ENCODE results near the gene RHBG.

RHBG gene

DNA sequence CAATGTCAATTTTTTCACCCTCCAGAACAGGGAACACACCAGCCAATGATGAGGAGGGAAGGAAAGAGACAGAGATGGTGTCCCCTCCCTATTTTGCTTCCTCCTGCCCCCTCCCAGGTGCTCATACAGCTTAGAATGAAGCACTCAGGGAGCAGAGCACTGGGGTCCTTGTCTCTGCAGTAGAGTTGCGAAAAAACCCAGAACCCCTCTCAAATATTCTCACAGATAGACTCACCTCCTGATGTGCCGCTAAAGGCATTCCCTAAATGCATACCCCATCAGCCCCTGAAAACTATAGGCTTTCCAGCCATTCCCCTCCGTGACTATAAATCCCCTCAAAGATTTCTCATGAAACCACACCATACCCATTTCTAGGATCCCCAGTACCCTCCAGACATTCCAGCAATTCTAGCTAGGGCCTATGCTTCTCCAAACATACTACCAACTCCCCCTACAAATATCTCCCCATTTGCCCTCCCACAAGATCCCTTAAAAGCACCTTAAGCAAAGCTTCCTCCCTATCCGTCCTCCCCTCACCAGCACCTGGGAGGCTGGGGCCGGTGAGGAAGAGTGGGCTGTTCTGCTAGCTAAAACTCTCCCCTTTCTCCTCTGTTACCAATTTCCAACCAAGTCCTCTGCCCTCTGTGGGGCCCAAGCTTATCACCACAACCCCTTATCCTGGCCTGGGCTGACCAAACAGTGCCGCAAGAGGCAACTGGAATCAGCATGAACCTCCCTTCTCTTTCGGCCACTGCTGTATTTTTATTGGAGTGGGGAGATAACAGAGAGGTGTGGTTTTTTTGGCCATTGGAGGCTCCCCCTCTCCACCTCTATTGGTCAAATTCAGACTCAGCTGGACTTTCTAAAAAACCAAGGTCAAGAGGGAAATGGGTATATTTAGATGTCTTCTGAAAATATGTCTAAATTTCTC, 54.7 kb downstream of the RHBG start:
- Histone ChIP-seq H3K27me3 (ENCODE audit: low read depth) (peaks cover 89% of the 10 kb centered on the region), H3K4me3 (no peak overlapping the region), H3K36me3 (replicated peaks) (no peaks in the 10 kb centered on the region), H3K4me1 (peaks cover 7% of the 10 kb centered on the region; the same call in 1 of the 2 replicates), H3K9me3 (no peaks in the 10 kb centered on the region)
- in situ Hi-C loops (cut with MboI; ENCODE audit: low sequenced_read_pairs), result no loop called here
- no peak for DNase-seq (ENCODE audit: low spot score in 2 of 2)

GRCh38 chr1:156424806-156425432, 55.9 kb downstream of the RHBG start:
- peaks cover 7% of the 10 kb centered on the region; the same call in 1 of the 2 replicates for H3K4me1 ChIP-seq
- H3K27me3 ChIP-seq (ENCODE audit: low read depth), result peaks cover 100% of the 10 kb centered on the region
- in situ Hi-C loops (cut with MboI; ENCODE audit: low sequenced_read_pairs), result no loop called here
- no peaks in the 10 kb centered on the region for H3K36me3 ChIP-seq (replicated peaks)
- H3K4me3 ChIP-seq, result no peak overlapping the region
- no peaks in the 10 kb centered on the region for H3K9me3 ChIP-seq
- no peak for DNase-seq (ENCODE audit: low spot score in 2 of 2)

- Histone ChIP-seq H3K4me3 (no peak overlapping the region), H3K27me3 (ENCODE audit: low read depth) (peaks cover 98% of the 10 kb centered on the region), H3K36me3 (replicated peaks) (no peaks in the 10 kb centered on the region), H3K9me3 (no peaks in the 10 kb centered on the region), H3K4me1 (peaks cover 6% of the 10 kb centered on the region; the same call in 1 of the 2 replicates)
- no peak for DNase-seq (ENCODE audit: low spot score in 2 of 2)
- in situ Hi-C loops (cut with MboI; ENCODE audit: low sequenced_read_pairs), result no loop called here
These were observed 56.9 kb downstream of the RHBG start for GRCh38 chr1:156425943-156426342.

DNA sequence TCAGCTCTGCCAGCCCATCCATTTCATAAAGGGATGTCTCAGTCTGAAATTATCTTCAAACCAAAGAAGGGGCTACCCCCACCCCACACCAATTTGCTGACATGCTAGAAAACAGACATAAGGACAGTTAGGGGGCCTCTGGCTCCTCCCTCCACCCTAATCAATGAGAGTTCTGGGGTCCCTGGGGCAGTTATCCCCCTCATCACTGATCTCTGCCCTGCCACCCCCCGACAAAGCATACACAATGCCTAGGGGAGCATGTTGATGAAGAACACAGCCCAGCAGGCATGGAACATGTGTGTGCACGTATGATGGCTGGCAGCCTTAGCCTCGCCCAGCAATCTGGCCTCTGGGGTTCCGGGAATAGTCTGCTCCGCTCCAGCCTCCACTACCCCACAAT, 58.9 kb downstream of the RHBG start:
- H3K4me3 ChIP-seq, result no peak overlapping the region
- no peaks in the 10 kb centered on the region for H3K4me1 ChIP-seq
- no peaks in the 10 kb centered on the region for H3K9me3 ChIP-seq
- no peak for DNase-seq (ENCODE audit: low spot score in 2 of 2)
- H3K36me3 ChIP-seq (replicated peaks), result no peaks in the 10 kb centered on the region
- peaks cover 96% of the 10 kb centered on the region for H3K27me3 ChIP-seq (ENCODE audit: low read depth)
- in situ Hi-C loops (cut with MboI; ENCODE audit: low sequenced_read_pairs), result no loop called here

DNA sequence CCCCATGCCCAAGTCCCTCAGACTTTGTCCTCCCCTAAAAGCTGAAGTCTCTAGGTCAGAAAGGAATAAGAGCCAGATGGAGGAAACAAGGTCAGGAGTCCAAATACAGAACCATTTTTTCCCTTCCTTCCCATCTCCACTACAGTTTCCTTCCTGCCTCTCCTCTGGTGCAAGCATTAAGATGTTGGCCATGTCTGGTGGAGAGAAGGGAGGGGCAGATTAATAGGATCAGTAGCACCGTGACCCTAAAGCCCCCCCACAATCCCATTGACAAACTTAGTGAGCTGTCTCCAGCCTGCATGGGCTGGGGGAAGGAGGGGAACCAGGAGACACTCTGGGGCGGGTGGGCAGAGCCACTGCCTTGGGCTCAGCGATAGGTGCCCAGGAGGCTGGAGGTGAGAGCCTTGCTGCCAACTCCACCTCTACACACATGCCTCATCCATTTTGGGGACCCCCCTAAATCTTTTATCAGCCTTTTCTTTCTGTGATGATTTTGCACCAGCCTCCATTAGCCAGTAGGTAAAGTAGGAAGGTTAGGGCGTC, 59.8 kb downstream of the RHBG start:
- Histone ChIP-seq H3K4me3 (no peak overlapping the region), H3K36me3 (replicated peaks) (no peaks in the 10 kb centered on the region), H3K27me3 (ENCODE audit: low read depth) (peaks cover 96% of the 10 kb centered on the region), H3K9me3 (no peaks in the 10 kb centered on the region), H3K4me1 (no peaks in the 10 kb centered on the region)
- DNase-seq (ENCODE audit: low spot score in 2 of 2), result no peak
- in situ Hi-C loops (cut with MboI; ENCODE audit: low sequenced_read_pairs), result no loop called here

DNA sequence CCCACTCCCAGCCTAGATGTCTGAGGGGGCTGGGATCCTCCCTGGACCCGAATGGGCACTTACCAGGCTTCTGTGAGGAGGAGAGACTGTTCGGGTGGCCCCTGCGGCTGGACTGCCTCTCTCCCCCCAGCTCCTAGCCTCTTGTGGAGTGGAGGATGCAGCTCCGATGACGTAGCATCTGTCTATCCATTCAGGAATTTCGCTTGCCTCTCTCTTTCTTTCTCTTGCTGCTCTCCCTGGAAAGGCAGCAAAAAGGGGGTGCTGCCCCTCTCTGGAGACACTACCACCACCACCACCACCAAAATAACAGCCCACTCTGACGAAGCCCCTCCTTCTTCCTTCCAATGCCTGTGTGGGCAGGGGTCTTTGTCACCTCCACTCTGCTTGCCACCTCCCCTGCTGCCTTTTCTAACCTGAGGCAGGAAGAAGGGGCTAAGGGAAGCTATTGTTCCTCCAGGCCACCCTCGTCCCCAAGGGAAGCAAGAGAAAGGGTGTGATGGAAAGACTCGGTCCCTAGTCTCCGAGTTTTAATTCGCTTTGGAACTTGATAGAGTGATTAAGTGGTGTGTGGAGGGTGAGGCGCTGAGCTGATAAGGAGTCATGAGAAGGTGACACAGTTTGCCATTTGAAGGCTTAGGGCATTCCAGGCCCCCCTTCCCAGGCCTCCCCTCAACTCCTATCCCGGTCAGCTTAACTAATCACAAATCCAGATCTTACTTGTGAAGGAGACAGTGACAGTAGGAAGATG, 60.5 kb downstream of the RHBG start:
- in situ Hi-C loops (cut with MboI; ENCODE audit: low sequenced_read_pairs), result no loop called here
- Histone ChIP-seq H3K36me3 (replicated peaks) (no peaks in the 10 kb centered on the region), H3K9me3 (no peaks in the 10 kb centered on the region), H3K27me3 (ENCODE audit: low read depth) (peaks cover 96% of the 10 kb centered on the region), H3K4me3 (no peak overlapping the region), H3K4me1 (no peaks in the 10 kb centered on the region)
- no peak for DNase-seq (ENCODE audit: low spot score in 2 of 2)

- H3K4me3 ChIP-seq, result no peak overlapping the region
- peaks cover 96% of the 10 kb centered on the region for H3K27me3 ChIP-seq (ENCODE audit: low read depth)
- in situ Hi-C loops (cut with MboI; ENCODE audit: low sequenced_read_pairs), result no loop called here
- no peak for DNase-seq (ENCODE audit: low spot score in 2 of 2)
- no peaks in the 10 kb centered on the region for H3K9me3 ChIP-seq
- no peaks in the 10 kb centered on the region for H3K36me3 ChIP-seq (replicated peaks)
- no peaks in the 10 kb centered on the region for H3K4me1 ChIP-seq
These were observed 61.3 kb downstream of the RHBG start for GRCh38 chr1:156430303-156430702.

- no peaks in the 10 kb centered on the region for H3K9me3 ChIP-seq
- DNase-seq (ENCODE audit: low spot score in 2 of 2), result no peak
- in situ Hi-C loops (cut with MboI; ENCODE audit: low sequenced_read_pairs), result no loop called here
- no peaks in the 10 kb centered on the region for H3K4me1 ChIP-seq
- no peak overlapping the region for H3K4me3 ChIP-seq
- peaks cover 96% of the 10 kb centered on the region for H3K27me3 ChIP-seq (ENCODE audit: low read depth)
- no peaks in the 10 kb centered on the region for H3K36me3 ChIP-seq (replicated peaks)
These were observed 61.9 kb downstream of the RHBG start for GRCh38 chr1:156430866-156431265.

- in situ Hi-C loops (cut with MboI; ENCODE audit: low sequenced_read_pairs), result no loop called here
- H3K4me1 ChIP-seq, result no peaks in the 10 kb centered on the region
- H3K27me3 ChIP-seq (ENCODE audit: low read depth), result peaks cover 95% of the 10 kb centered on the region
These were observed 62.4 kb downstream of the RHBG start for GRCh38 chr1:156431366-156431765.

DNA sequence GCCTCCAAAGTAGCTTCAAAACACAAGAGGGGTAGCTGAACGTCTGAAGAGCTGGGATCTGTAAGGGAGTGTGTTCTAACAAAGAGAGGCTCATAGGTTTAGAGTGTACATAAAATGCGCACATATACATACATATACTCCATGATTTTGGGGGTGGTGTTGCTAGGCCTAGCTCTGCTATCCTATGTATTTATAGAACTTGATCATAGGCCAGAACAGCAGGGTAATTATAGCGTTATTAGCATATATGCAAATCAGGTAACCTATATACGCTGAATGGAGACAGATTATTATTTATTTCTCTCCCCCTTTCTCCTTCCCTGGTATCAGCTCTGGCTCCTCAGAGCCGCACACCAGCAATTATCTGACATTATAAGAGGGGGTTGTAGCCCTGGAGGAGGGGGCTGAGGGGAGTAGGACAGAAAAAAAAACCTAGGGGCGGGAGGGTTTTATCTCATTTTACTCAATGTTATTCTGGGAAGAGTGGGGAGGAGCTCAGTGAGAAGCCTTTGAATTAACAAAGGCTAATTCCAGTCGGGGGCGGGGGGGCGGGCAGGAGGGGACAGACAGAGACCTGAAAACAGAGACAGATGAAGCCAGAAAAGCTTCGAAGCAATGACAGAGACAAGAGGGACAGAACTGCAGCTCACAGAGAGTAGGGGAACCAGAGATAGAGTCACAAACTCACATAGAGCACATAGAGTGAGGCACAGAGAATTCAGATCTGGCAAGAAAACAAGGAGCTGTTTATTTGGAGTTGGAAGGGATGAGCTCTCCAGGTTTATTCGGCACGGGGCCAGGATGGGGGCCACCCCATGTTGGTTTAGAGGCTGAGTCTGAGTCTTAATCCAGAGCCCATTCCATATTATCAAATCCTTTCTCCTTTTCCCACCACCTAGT, 63.0 kb downstream of the RHBG start:
- no peaks in the 10 kb centered on the region for H3K9me3 ChIP-seq
- peaks cover 95% of the 10 kb centered on the region for H3K27me3 ChIP-seq (ENCODE audit: low read depth)
- no peak overlapping the region for H3K4me3 ChIP-seq
- in situ Hi-C loops (cut with MboI; ENCODE audit: low sequenced_read_pairs), result no loop called here
- no peaks in the 10 kb centered on the region for H3K4me1 ChIP-seq
- no peaks in the 10 kb centered on the region for H3K36me3 ChIP-seq (replicated peaks)
- DNase-seq (ENCODE audit: low spot score in 2 of 2), result no peak

More at GRCh38 chr1:156431366-156431765, 62.4 kb downstream of the RHBG start:
- Histone ChIP-seq H3K9me3 (no peaks in the 10 kb centered on the region), H3K36me3 (replicated peaks) (no peaks in the 10 kb centered on the region), H3K4me3 (no peak overlapping the region)
- no peak for DNase-seq (ENCODE audit: low spot score in 2 of 2)

- Histone ChIP-seq H3K4me3 (no peak overlapping the region), H3K4me1 (no peaks in the 10 kb centered on the region), H3K36me3 (replicated peaks) (no peaks in the 10 kb centered on the region), H3K27me3 (ENCODE audit: low read depth) (peaks cover 95% of the 10 kb centered on the region), H3K9me3 (no peaks in the 10 kb centered on the region)
- DNase-seq (ENCODE audit: low spot score in 2 of 2), result no peak
- in situ Hi-C loops (cut with MboI; ENCODE audit: low sequenced_read_pairs), result no loop called here
These were observed 63.6 kb downstream of the RHBG start for GRCh38 chr1:156432669-156433018.

GRCh38 chr1:156433032-156433431, 64.0 kb downstream of the RHBG start:
- peaks cover 95% of the 10 kb centered on the region for H3K27me3 ChIP-seq (ENCODE audit: low read depth)
- in situ Hi-C loops (cut with MboI; ENCODE audit: low sequenced_read_pairs), result no loop called here
- no peak for DNase-seq (ENCODE audit: low spot score in 2 of 2)
- no peaks in the 10 kb centered on the region for H3K4me1 ChIP-seq
- no peaks in the 10 kb centered on the region for H3K36me3 ChIP-seq (replicated peaks)
- H3K4me3 ChIP-seq, result no peak overlapping the region
- H3K9me3 ChIP-seq, result no peaks in the 10 kb centered on the region

DNA sequence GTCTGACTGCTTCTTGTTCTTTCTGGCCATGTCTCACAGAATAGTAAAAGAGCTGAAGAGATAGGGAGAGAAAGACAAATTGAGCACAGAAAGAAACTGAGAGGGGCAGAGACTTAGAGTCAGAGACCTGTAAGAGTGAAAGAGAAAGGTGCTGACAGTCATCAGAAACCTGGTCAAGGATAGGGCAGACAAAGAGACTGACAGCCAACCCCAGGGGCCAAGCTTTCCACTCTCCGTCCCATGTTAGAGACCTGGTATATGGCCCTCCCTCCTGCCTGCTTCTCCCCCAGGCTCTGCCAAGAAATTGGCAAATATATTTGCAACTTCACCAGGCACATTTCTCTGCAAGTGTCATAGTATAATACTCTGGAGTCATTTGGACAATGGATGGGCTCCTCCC, 64.6 kb downstream of the RHBG start:
- no peak for DNase-seq (ENCODE audit: low spot score in 2 of 2)
- no peak overlapping the region for H3K4me3 ChIP-seq
- H3K36me3 ChIP-seq (replicated peaks), result no peaks in the 10 kb centered on the region
- in situ Hi-C loops (cut with MboI; ENCODE audit: low sequenced_read_pairs), result no loop called here
- no peaks in the 10 kb centered on the region for H3K9me3 ChIP-seq
- peaks cover 95% of the 10 kb centered on the region for H3K27me3 ChIP-seq (ENCODE audit: low read depth)
- H3K4me1 ChIP-seq, result no peaks in the 10 kb centered on the region
